HG03196 (cell line): ENCODE measurements around the gene MYRIP.

ENCODE experiments used
- ATAC-seq: cut with Tn5 transposase; IDR thresholded peaks from one replicate; pipeline ENCODE4 v1.9.1; 2021; ENCODE audit not compliant: unreplicated experiment

Gene MYRIP

GRCh38 chr3:40173227-40173721 is 363.9 kb downstream of the MYRIP start:
- ATAC-seq: no peak

DNA sequence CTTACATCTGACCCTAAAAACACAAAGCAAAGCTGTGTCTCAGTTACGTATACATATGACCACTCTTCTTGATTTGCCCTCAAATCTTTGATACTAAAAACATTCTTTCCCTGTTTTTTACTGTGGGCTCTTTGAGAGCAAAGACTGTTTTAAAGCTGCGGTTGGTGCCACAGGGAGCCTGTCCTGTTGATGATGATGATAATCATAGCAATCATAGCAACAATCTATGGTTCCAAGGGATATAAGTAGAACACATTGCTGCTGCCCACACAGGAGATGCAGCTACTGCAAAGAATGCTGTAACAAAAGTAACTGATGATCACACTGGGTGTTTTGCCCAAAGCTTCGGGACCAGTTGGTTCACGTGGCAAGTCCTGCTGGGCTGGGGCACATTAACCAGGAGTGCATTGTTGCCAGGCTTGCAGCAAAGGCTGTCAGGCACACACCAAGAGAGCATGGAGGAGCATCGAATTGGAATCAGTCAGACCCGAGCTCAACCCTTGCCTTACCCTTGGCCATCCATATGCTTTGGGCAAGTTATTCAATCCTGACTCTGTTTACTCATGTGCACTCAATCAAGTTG is 368.7 kb downstream of the MYRIP start:
- ATAC-seq: no peak

DNA sequence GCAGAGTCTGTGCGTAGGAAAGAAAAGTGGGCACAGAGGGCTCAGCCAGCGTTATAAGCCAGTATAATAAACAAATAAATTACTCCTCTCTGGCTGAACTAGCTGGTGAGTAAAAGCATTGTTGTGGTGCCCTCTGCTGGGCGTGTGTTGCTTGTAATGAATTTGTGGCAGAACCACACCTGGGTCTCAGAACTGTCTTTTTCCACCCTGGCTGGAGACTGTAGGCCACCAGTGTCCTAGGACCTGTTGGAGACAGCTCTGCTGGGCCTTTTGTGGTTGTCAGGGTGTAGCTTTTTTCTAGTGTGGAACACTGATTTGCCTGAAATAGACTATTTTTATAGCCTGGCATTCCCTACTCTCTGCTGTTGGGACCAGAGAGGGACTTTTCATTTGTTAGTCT is 369.6 kb downstream of the MYRIP start:
- ATAC-seq: no peak

- ATAC-seq: no peak
These were observed 371.8 kb downstream of the MYRIP start for GRCh38 chr3:40181182-40181581.

DNA sequence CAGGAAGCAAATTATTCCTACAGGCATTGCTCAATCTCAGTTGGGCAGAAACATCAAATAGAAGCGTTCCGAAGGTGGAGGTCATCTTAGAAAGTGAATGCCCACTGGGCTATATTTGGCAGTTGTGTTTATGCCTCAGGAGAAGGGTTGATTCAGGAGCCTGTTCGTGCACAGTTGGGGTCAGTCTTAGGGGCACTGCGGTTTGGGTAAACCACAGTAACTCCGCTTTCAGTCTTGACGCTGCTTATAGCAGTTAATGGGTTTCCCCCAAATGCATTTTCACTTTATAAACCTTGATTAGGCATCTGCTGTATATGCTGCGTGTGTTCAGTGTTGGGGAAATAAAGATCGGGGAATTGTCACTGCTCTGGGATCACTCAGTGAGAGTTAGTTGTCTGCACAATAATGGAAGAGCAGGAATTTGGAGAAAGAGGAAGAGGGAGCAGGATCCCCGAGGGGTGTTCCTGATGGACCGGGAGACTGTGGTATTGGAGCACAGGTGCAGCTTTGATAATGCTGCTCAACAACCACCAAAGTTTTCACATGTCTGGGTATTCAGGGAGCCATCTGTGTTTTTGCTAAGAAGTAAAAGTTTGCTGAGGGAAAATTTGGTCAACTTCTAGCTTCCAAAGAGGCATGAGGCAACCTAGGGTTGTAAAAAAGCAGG is 375.8 kb downstream of the MYRIP start:
- no peak for ATAC-seq

GRCh38 chr3:40186508-40186907 is 377.1 kb downstream of the MYRIP start:
- no peak for ATAC-seq

DNA sequence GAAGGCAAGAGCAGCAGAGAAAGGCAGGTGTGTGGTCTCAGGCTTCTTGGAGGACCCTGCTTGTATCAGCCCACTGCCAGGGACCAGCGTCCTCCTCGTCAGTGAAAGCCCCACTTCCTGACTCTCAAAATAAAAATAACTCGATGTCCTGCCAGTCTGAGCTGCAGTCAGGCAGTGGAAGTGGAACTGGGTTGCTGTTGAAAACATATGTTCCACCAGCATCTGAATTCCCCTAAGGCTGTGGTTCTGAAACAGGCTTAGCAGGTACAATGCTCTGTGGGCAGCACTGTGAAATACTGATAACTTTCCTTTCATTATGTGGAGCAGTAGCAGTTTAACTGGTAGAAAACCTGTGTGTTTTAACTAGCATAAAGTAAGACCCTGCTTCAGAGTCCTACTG is 378.5 kb downstream of the MYRIP start:
- peak; percentile 59 for ATAC-seq

- no peak for ATAC-seq
These were observed 379.7 kb downstream of the MYRIP start for GRCh38 chr3:40189118-40189517.

DNA sequence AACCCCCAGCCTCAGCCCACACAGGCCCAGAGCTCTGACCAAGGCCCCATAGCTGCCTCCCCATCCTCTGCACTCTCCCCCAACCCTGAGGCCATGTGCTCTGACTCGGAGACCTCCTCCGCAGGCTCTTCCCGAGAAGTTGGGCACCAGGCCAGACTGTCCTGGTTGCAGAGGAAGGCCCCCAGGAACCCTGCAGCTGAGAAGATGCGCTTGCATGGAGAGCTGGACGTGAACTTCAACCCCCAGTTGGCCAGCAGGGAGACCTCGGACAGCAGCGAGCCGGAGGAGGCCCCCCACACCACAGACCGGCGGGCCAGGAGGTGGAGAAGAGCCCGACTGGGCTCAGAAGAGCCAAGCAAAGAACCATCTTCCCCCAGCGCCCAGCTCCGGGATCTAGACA is 380.6 kb downstream of the MYRIP start:
- no peak for ATAC-seq

GRCh38 chr3:40191251-40191650 is 381.8 kb downstream of the MYRIP start:
- no peak for ATAC-seq

GRCh38 chr3:40191850-40192448 is 382.5 kb downstream of the MYRIP start:
- ATAC-seq: peak; percentile 59

DNA sequence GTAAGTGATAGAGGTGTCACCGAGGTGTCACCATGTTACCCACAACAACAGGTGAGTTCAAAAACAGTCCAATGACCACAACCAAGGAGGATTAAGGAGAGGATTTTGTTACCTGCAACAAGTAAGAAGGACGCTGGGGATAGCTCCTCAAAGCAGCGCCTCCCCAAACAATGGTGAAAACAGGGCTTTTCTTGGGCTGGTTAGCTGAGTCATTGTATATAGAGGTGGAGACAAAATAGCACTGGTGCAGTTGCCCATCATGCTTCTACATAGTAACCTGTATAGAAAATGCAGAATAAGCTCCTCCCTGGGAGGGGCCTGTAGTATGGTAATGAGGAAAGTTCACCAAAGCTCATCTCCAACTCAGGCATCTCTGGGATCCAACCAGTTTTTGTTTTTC is 383.2 kb downstream of the MYRIP start:
- no peak for ATAC-seq

DNA sequence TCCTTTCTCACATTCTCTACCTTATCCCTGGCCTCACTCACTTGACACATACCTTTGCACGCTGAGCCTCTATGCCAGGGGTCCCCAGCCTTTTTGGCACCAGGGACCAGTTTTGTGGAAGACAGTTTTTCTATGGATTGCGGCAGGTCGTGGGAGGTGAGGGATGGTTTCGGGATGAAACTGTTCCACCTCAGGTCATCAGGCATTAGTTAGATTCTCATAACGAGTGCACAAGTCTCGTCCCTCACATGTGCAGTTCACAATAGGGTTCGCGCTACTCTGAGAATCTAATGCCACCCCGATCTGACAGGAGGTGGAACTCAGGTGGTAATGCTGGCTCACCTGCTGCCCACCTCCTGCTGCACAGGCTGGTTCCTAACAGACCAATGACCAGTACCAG is 387.6 kb downstream of the MYRIP start:
- no peak for ATAC-seq

GRCh38 chr3:40200692-40201316 is 391.4 kb downstream of the MYRIP start:
- no peak for ATAC-seq

- ATAC-seq: no peak
These were observed 392.4 kb downstream of the MYRIP start for GRCh38 chr3:40201770-40202169.

- no peak for ATAC-seq
These were observed 397.1 kb downstream of the MYRIP start for GRCh38 chr3:40206522-40206921.

DNA sequence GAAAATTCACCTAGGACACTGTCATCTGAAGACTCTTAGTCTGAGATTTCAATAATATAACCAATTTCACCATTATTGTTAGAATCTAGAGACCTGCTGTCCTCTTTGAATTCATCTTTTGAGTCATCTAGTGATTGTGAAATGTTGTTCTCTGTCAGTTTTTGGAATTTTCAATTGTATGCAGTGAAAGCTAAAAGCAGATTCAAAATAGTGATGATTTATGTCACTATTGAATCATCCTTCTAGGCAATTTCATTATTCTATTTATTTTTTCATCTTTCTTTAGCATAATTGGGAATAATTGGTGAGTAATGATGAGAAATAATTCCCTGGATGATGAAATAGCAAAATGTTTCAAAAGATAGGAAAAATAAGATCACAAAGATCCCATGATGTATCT is 398.4 kb downstream of the MYRIP start:
- no peak for ATAC-seq

GRCh38 chr3:40208251-40208650 is 398.8 kb downstream of the MYRIP start:
- no peak for ATAC-seq

DNA sequence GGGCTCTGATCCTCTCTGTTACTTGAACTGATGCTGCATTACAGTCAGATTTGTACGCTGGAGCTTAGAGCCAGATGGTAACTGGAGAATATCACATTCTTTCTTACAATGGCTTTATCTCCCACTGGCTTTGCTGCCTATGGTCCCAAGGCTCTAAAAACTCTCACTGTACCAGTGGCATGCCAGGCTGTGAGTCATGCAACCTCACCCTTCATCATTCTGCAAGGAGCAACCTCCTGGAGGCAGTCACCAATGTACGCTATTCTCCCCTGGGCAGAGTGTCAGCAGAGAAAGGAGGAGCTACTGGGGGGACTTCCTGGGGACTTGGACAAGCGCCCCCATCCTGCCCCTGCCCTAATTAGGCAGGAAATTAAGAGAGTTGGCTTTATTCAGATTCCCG is 402.2 kb downstream of the MYRIP start:
- ATAC-seq: no peak

DNA sequence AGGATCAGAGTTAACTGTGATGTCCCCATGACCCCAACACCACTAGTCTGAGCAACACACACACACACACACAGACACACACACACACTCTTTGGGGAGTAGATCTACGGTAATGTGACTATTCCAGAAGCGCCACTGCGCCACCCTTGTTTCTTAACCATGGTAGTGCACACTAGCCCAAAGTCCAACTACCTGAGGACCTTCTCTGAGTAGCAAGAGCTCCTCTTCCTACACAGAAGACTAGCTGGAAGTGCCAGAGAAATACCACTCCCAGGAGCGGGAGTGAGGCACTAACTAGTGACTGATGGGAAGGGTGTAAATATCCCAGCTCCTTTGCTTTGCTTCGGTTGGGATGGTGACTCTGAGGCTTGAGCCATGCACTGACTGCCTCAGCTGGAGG is 404.1 kb downstream of the MYRIP start:
- ATAC-seq: no peak

GRCh38 chr3:40215015-40215414 is 405.6 kb downstream of the MYRIP start:
- ATAC-seq: no peak

DNA sequence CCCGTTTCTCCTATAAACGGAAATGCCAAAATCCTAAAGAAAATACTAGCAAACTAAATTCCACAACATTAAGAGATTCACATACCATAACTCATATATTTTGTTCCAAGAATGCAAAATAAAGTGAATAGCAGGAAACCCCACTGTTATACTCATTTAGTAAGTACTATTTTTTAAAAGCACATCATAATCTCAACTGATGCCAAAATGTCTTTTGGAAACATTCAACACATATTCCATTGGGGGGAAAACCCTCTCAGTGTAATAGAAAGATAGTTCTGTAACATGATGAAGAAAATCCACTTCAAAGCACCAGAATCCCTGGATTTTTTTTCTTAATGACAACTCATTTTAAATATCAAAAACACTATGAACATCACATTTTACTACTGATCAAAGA is 407.1 kb downstream of the MYRIP start:
- no peak for ATAC-seq
